Thoracic aorta (tissue), 2 donors: ENCODE data around the gene CYP2W1. TPM values are rescaled to one million over a fixed set of nuclear protein-coding genes. Genes with fewer than 3 reads are reported as not detected.

Source experiments
- ATAC-seq: fragments of 150-250 bp; one replicate; pipeline ENCODE4 v1.8.0; 2017; ENCODE audit warnings: low read depth; ENCODE audit not compliant: insufficient number of reproducible peaks, low FRiP score
- DNase-seq: peaks from one replicate; pipeline ENCODE4 v3.0.0-alpha.2; 2020; ENCODE audit warnings: low spot score
- H3K27ac ChIP-seq, 2 donors: fragments of 200-600 bp; sonication (generic); 1 replicate in 1 of 2; 2 replicates in 1 of 2; pipeline ENCODE4 v1.5.1; 2016; ENCODE audit warnings: mild to moderate bottlenecking in 2 of 2, moderate library complexity in 2 of 2
- H3K27me3 ChIP-seq: fragments of 200-600 bp; sonication (generic); replicated peaks from 2 replicates; pipeline ENCODE4 v1.6.0; 2016; ENCODE audit warnings: mild to moderate bottlenecking; ENCODE audit not compliant: insufficient read depth
- H3K36me3 ChIP-seq: fragments of 200-600 bp; sonication (generic); one replicate; pipeline ENCODE4 v1.5.1; 2016
- H3K4me1 ChIP-seq, 2 donors: fragments of 200-600 bp; sonication (generic); 1 replicate in 1 of 2; 2 replicates in 1 of 2; pipeline versions ENCODE4 v1.5.1 to v1.6.0; 2016; ENCODE audit warnings: low read depth in 2 of 2, mild to moderate bottlenecking in 1 of 2; ENCODE audit not compliant: control insufficient read depth in 1 of 2
- H3K4me3 ChIP-seq: fragments of 200-600 bp; sonication (generic); 2 replicates; pipeline ENCODE4 v1.5.1; 2016; ENCODE audit warnings: mild to moderate bottlenecking
- H3K9me3 ChIP-seq: fragments of 200-600 bp; sonication (generic); 2 replicates; pipeline ENCODE4 v1.5.1; 2016
- total RNA-seq, 2 donors: library from RNA; depleted of rRNA; stranded (reverse); fragments of >200 nt; gene quantifications; one replicate each; pipeline versions ENCODE4 v1.1.0 to v1.2.3, GENCODE V29; 2016
- TF ChIP-seq, protein P1 (sequence below): fragments of 200-600 bp; sonication (generic); IDR thresholded peaks from one replicate; pipeline ENCODE4 v1.5.1; 2019; ENCODE audit warnings: antibody characterized with exemption

The CYP2W1 gene
- total RNA-seq, 2 donors from 2014 or later = not detected

DNA sequence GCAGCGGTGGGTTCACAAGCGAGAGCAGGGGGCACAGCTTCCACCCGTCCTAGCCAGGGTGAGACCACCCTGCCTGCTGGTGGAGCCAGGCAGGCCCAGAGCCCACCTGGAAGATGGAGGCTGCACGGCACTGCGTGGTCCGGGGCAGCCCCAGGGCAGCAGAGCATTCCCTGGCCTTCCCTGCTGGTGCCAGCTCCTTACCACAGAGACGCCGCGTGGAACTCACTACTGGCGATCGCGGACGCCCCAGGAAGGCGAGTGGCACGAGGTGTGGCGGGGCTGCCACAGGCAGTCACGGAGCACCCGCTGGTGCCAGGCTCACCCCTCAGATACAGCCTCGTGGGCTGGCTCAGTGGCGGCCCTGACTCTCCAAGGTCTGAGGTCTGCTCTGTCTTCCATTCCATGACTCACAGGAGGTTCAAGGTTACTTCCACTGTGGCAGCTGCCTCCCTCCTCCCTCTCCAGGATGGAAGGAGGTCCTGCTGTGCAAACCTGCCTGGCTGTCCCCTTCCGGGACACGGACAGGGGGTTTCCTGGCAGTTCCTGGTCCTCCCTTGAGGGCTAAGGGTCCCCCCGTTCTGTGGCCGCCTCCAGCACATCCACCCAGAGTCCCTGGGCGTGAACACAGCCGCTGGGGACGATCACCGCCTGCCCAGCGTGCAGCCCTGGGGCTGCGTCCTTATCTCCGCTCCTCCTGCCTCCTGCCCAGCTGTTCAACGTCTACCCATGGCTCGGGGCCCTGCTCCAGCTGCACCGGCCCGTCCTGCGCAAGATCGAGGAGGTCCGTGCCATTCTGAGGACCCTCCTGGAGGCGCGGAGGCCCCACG is 3.1 kb downstream of the CYP2W1 start:
- no peaks in the 10 kb centered on the region for H3K36me3 ChIP-seq
- no peaks in the 10 kb centered on the region for H3K9me3 ChIP-seq
- TF ChIP-seq, protein P1, sequence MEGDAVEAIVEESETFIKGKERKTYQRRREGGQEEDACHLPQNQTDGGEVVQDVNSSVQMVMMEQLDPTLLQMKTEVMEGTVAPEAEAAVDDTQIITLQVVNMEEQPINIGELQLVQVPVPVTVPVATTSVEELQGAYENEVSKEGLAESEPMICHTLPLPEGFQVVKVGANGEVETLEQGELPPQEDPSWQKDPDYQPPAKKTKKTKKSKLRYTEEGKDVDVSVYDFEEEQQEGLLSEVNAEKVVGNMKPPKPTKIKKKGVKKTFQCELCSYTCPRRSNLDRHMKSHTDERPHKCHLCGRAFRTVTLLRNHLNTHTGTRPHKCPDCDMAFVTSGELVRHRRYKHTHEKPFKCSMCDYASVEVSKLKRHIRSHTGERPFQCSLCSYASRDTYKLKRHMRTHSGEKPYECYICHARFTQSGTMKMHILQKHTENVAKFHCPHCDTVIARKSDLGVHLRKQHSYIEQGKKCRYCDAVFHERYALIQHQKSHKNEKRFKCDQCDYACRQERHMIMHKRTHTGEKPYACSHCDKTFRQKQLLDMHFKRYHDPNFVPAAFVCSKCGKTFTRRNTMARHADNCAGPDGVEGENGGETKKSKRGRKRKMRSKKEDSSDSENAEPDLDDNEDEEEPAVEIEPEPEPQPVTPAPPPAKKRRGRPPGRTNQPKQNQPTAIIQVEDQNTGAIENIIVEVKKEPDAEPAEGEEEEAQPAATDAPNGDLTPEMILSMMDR = no peak
- no peak overlapping the region for H3K27ac ChIP-seq
- ATAC-seq = no peak
- no peaks in the 10 kb centered on the region for H3K4me1 ChIP-seq
- no peaks in the 10 kb centered on the region for H3K27me3 ChIP-seq
- DNase-seq = no peak
- H3K4me3 ChIP-seq = no peak overlapping the region

DNA sequence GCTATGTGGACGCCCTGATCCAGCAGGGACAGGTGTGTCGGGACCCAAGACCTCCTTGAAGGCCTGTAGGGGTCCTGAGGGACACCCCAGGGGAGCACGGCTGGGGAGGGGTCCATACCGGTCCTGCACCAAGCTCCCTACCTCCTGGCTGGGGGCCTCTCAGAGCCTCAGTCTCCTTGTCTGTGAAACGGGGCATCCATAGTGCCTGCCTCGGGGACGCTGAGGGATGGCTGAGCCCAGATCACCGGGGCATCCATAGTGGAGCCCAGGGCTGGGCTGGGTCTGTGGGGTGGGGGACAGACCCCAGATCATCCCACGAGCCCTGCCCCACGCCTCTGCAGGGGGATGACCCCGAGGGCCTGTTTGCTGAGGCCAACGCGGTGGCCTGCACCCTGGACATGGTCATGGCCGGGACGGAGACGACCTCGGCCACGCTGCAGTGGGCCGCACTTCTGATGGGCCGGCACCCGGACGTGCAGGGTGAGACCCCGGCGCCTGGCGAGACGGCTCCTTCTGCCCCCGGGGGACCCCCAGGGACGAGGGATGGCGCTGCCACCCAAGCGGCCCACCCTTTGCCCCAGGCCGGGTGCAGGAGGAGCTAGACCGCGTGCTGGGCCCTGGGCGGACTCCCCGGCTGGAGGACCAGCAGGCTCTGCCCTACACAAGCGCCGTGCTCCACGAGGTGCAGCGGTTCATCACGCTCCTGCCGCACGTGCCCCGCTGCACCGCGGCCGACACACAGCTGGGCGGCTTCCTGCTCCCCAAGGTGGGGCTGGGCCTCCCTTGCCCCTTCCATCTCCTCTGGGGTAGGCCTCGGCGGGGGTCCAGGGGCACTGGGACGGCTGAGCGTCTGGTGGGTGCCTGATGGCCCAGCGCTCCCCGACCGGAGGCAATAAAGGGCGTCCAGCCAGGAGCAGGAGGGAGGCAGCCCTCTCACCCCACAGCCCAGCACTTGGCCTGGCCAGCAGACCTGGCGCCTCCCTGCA is 4.1 kb downstream of the CYP2W1 start:
- DNase-seq (no peak), ATAC-seq (no peak)
- TF ChIP-seq, protein P1 = no peak
- no peak overlapping the region for H3K27ac ChIP-seq
- H3K27me3 ChIP-seq = no peaks in the 10 kb centered on the region
- no peaks in the 10 kb centered on the region for H3K4me1 ChIP-seq
- H3K9me3 ChIP-seq = no peaks in the 10 kb centered on the region
- no peak overlapping the region for H3K4me3 ChIP-seq
- no peaks in the 10 kb centered on the region for H3K36me3 ChIP-seq

DNA sequence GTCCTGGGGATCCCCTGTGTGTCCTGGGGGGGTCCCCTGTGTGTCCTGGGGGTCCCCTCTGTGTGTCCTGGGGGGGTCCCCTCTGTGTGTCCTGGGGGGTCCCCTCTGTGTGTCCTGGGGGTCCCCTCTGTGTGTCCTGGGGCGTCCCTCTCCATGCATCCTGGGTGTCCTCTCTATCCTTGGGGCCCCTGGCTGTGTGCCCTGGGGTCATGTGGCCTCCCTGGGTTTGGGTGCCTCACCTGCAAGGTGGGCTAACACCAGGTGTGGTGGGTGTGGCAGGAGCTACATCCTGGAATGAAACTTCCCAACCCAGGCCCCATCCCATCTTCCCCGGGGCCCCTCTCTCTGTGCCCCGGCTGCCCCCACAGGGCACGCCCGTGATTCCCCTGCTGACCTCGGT is 4.9 kb downstream of the CYP2W1 start:
- H3K4me3 ChIP-seq = no peak overlapping the region
- TF ChIP-seq, protein P1 = no peak
- no peak overlapping the region for H3K27ac ChIP-seq
- ATAC-seq (no peak), DNase-seq (no peak)
- H3K27me3 ChIP-seq = no peaks in the 10 kb centered on the region
- H3K36me3 ChIP-seq = no peaks in the 10 kb centered on the region
- no peaks in the 10 kb centered on the region for H3K4me1 ChIP-seq
- H3K9me3 ChIP-seq = no peaks in the 10 kb centered on the region

DNA sequence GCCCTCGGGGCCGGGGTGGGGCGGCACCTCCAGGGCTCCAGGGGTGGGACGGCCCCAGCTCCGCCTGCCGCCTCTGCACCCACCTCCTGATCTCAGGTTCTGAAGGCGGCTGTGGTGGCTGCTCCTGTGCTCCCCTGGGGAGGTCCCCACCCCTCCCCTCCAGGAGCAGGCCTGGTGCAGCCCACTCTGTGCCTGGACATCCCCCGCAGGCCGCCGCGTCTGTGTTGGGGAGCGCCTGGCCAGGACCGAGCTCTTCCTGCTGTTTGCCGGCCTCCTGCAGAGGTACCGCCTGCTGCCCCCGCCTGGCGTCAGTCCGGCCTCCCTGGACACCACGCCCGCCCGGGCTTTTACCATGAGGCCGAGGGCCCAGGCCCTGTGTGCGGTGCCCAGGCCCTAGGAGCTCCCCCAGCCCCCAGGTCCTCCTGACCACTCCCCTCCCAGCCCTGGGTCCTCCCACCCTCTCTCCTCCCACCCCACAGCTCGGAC is 5.5 kb downstream of the CYP2W1 start:
- Histone ChIP-seq H3K4me1 (no peaks in the 10 kb centered on the region), H3K9me3 (no peaks in the 10 kb centered on the region), H3K36me3 (no peaks in the 10 kb centered on the region), H3K27ac (no peak overlapping the region), H3K4me3 (no peak overlapping the region), H3K27me3 (no peaks in the 10 kb centered on the region)
- TF ChIP-seq, protein P1 = no peak
- DNase-seq (no peak), ATAC-seq (no peak)
